GM18498 (cell line): ENCODE measurements around the gene FBXW7.
A peak's percentile ranks its signal among the peaks of the same experiment; 100 is the strongest.

Source experiments
- ATAC-seq: cut with Tn5 transposase; IDR thresholded peaks from one replicate; pipeline ENCODE4 v1.9.1; 2021; ENCODE audit warnings: mild to moderate bottlenecking, moderate library complexity; ENCODE audit not compliant: unreplicated experiment

Gene FBXW7

GRCh38 chr4:152294331-152294730, 241.6 kb downstream of the FBXW7 start:
- no peak for ATAC-seq

- no peak for ATAC-seq
Measured at GRCh38 chr4:152293527-152293926, 242.4 kb downstream of the FBXW7 start.

GRCh38 chr4:152290366-152290921, 245.4 kb downstream of the FBXW7 start:
- ATAC-seq, result no peak

GRCh38 chr4:152289941-152290340, 246.0 kb downstream of the FBXW7 start:
- ATAC-seq, result no peak

- ATAC-seq, result no peak
Measured at GRCh38 chr4:152289541-152289940, 246.4 kb downstream of the FBXW7 start.

- ATAC-seq, result no peak
Measured at GRCh38 chr4:152283801-152284470, 252.0 kb downstream of the FBXW7 start.

- ATAC-seq, result no peak
Measured at GRCh38 chr4:152281822-152282221, 254.1 kb downstream of the FBXW7 start.

- no peak for ATAC-seq
Measured at GRCh38 chr4:152281211-152281610, 254.7 kb downstream of the FBXW7 start.

GRCh38 chr4:152279234-152279566, 256.7 kb downstream of the FBXW7 start:
- ATAC-seq, result no peak

GRCh38 chr4:152278505-152279233, 257.2 kb downstream of the FBXW7 start:
- peak; percentile 78 for ATAC-seq

- peak; percentile 43 for ATAC-seq
Measured at GRCh38 chr4:152278172-152278504, 257.8 kb downstream of the FBXW7 start.

GRCh38 chr4:152277333-152277732, 258.6 kb downstream of the FBXW7 start:
- no peak for ATAC-seq

GRCh38 chr4:152273343-152273742, 262.5 kb downstream of the FBXW7 start:
- no peak for ATAC-seq
